GM12878 (cell line): Measurements from ENCODE around the gene CAPZB. TPM values are rescaled to one million over a fixed set of nuclear protein-coding genes. Genes with fewer than 3 reads are reported as not detected.

Source experiments
- ATAC-seq: fragments of 200-7000 bp; cut with Tn5 transposase; 3 replicates; pipeline ENCODE4 v1.9.1; 2020; ENCODE audit warnings: mild to moderate bottlenecking, moderate library complexity
- BruUV-seq: library from RNA; stranded (reverse); fragments of 400-500 nt; replicated peaks from 2 replicates; lab custom pipeline; 2021; lab: Mats Ljungman, UMichigan
- CTCF ChIA-PET: fragments of 300-600 bp; sonication (Branson Sonifier 250); formaldehyde crosslinking; extraction: SDS; loops from one replicate; lab custom pipeline; 2021; ENCODE audit warnings: inconsistent platforms; lab: Yijun Ruan, JAX
- POLR2A ChIA-PET: fragments of 350-600 bp; formaldehyde crosslinking; extraction: SDS; loops from one replicate; lab custom pipeline; 2021; ENCODE audit warnings: inconsistent platforms; lab: Charles Lee
- RAD21 ChIA-PET: fragments of 300-600 bp; sonication (Branson Sonifier 250); formaldehyde crosslinking; loops from one replicate; lab custom pipeline; 2023; ENCODE audit warnings: antibody characterized with exemption; ENCODE audit not compliant: unreplicated experiment; lab: Charles Lee
- SMC1A ChIA-PET: fragments of 300-600 bp; sonication (Branson Sonifier 250); formaldehyde crosslinking; loops from one replicate; lab custom pipeline; 2023; ENCODE audit not compliant: unreplicated experiment, uncharacterized antibody; lab: Charles Lee
- DNase-seq: peaks from one replicate; pipeline ENCODE4 v3.0.0-alpha.2; 2011; ENCODE audit warnings: low read depth, low spot score
- FAIRE-seq: peaks from 3 replicates; lab custom pipeline; 2011; peaks lifted over from hg19 to GRCh38; lab: Jason Lieb, UNC
- H2AFZ ChIP-seq: 2 replicates; pipeline ENCODE4 v1.6.0; 2011; ENCODE audit warnings: low read depth, low read length, control low read depth; ENCODE audit not compliant: control insufficient read depth
- H3K27ac ChIP-seq: 2 replicates; pipeline ENCODE4 v1.5.1; 2011; ENCODE audit warnings: control low read depth; ENCODE audit not compliant: control insufficient read depth, insufficient read depth
- H3K27me3 ChIP-seq, 2 experiments: replicated peaks in 1 of 2; 2 replicates each; pipeline versions ENCODE4 v1.6.0 to v1.6.1; 2011; ENCODE audit warnings: low read length in 1 of 2; ENCODE audit not compliant: control insufficient read depth in 2 of 2, insufficient read depth in 2 of 2
- H3K36me3 ChIP-seq, 2 experiments: 2 replicates each; pipeline ENCODE4 v1.5.1; 2011; ENCODE audit warnings: low read length in 1 of 2; ENCODE audit not compliant: control insufficient read depth in 2 of 2, insufficient read depth in 2 of 2
- H3K4me1 ChIP-seq: 2 replicates; pipeline ENCODE4 v1.6.1; 2011; ENCODE audit warnings: mild to moderate bottlenecking, low read length, moderate library complexity, mixed read lengths; ENCODE audit not compliant: control insufficient read depth, insufficient read depth
- H3K4me2 ChIP-seq: 2 replicates; pipeline ENCODE4 v1.6.0; 2011; ENCODE audit warnings: control low read depth; ENCODE audit not compliant: control insufficient read depth, insufficient read depth
- H3K4me3 ChIP-seq: fragments of 200-600 bp; sonication (generic); 2 replicates; pipeline ENCODE4 v1.5.1; 2016
- H3K79me2 ChIP-seq: 2 replicates; pipeline ENCODE4 v1.6.0; 2011; ENCODE audit warnings: low read length; ENCODE audit not compliant: control insufficient read depth, insufficient read depth
- H3K9ac ChIP-seq: 2 replicates; pipeline ENCODE4 v1.8.0; 2011; ENCODE audit warnings: low read length, control low read depth, mixed read lengths; ENCODE audit not compliant: control insufficient read depth, insufficient read depth
- H3K9me3 ChIP-seq: replicated peaks from 3 replicates; pipeline ENCODE4 v1.5.1; 2011; ENCODE audit warnings: mild to moderate bottlenecking, low read length; ENCODE audit not compliant: control insufficient read depth, insufficient read depth
- H4K20me1 ChIP-seq: 2 replicates; pipeline ENCODE4 v1.6.0; 2011; ENCODE audit not compliant: control insufficient read depth, insufficient read depth
- CHD2 ChIP-seq: IDR thresholded peaks from 2 replicates; pipeline ENCODE4 v1.6.1; 2011; ENCODE audit warnings: low read depth, low read length, improper control_type of control experiment, borderline replicate concordance
- IKZF2 ChIP-seq, 2 experiments: fragments of 450-650 bp; IDR thresholded peaks; 2 replicates each; pipeline ENCODE4 v1.6.1; 2017; ENCODE audit warnings: mild to moderate bottlenecking in 2 of 2, moderate library complexity in 2 of 2
- PKNOX1 ChIP-seq: fragments of 450-650 bp; IDR thresholded peaks from 2 replicates; pipeline ENCODE4 v1.6.1; 2016; ENCODE audit warnings: mild to moderate bottlenecking
- WGBS: methylation state at CpG from one replicate; pipeline ENCODE4 v1.1.6; 2016; ENCODE audit warnings: low lambda C conversion rate; ENCODE audit not compliant: insufficient replicate concordance, insufficient coverage; ENCODE audit errors: missing lambda C conversion rate; 5-methylcytosine and 5-hydroxymethylcytosine counted together
- in situ Hi-C: fragments of 300-500 bp; cut with MboI; formaldehyde crosslinking; loops from 9 replicates; pipeline ENCODE4 v1.14.3; 2018; ENCODE audit warnings: mixed read lengths
- intact Hi-C: fragments of 100-400 bp; cut with micrococcal nuclease; formaldehyde crosslinking; loops from one replicate; pipeline ENCODE4 v1.14.2; 2022; ENCODE audit not compliant: unreplicated experiment
- polyA plus RNA-seq, 11 experiments: library from polyadenylated mRNA; depleted of rRNA in 4 of 11; unstranded in 6 of 11; stranded (reverse) in 5 of 11; fragments of >200 nt; fragmentation: Nextera tagmentation in 4 of 11; fragmentation: Illumina TruSeq in 1 of 11; extraction: Ambion mirVana in 4 of 11; extraction: Trizol in 1 of 11; gene quantifications; 1 replicate in 1 of 11; 2 replicates in 10 of 11; pipeline versions ENCODE4 v1.2.1 to v1.2.3, GENCODE V29; 2011 to 2016; ENCODE audit warnings: inconsistent platforms in 2 of 11, missing spikeins in 2 of 11, low read depth in 1 of 11
- total RNA-seq, 4 experiments: library from RNA; depleted of rRNA in 3 of 4; stranded (reverse); fragments of >200 nt in 3 of 4; fragmentation: Illumina TruSeq in 1 of 4; extraction: Trizol in 1 of 4; gene quantifications; 2 replicates each; pipeline versions ENCODE4 v1.2.1 to v1.2.3, GENCODE V29; 2013 to 2021
- TF ChIP-seq, protein P1 (sequence below): fragments of 450-650 bp; IDR thresholded peaks from 2 replicates; pipeline ENCODE4 v1.6.1; 2018; ENCODE audit warnings: mild to moderate bottlenecking, low read depth, moderate library complexity; ENCODE audit not compliant: partially characterized antibody
- TF ChIP-seq, protein P2 (sequence below): fragments of 150-350 bp; IDR thresholded peaks from 2 replicates; pipeline ENCODE4 v1.6.1; 2016; ENCODE audit warnings: low read depth, low read length

CAPZB gene
- total and polyA plus RNA-seq, 10 of the 15 experiments (the other 5 are each of a cell fraction or from before 2014, with no cell fraction given), result 104 to 454 (median 213) TPM

GRCh38 chr1:19360843-19361610, 124.3 kb downstream of the CAPZB start:
- SMC1A ChIA-PET, result no interaction called here
- Histone ChIP-seq H3K27ac (no peak overlapping the region), H4K20me1 (no peaks in the 10 kb centered on the region), H3K4me1 (no peaks in the 10 kb centered on the region), H3K4me3 (no peak overlapping the region), H3K36me3 (peaks cover 8 to 12% of the 10 kb centered on the region in 2 experiments), H3K4me2 (no peak overlapping the region), H3K79me2 (no peaks in the 10 kb centered on the region), H3K9ac (no peak overlapping the region)
- FAIRE-seq (no peak), ATAC-seq (no peak), DNase-seq (no peak)
- POLR2A ChIA-PET, result no interaction called here
- WGBS, result 97% methylated on average over 18 of the region's 18 CpGs
- no TSS peak for BruUV-seq
- RAD21 ChIA-PET, result no interaction called here
- CTCF ChIA-PET, result interaction anchor here (0.7 kb wide), 1 partner anchor 568 kb away, joined by 3 read pairs; no protein-coding TSS in a partner anchor
- TF ChIP-seq CHD2 (no peak), PKNOX1 (no peak), IKZF2 (IDR thresholded peaks at IDR 0.05) (no peak)
- TF ChIP-seq, protein P1, sequence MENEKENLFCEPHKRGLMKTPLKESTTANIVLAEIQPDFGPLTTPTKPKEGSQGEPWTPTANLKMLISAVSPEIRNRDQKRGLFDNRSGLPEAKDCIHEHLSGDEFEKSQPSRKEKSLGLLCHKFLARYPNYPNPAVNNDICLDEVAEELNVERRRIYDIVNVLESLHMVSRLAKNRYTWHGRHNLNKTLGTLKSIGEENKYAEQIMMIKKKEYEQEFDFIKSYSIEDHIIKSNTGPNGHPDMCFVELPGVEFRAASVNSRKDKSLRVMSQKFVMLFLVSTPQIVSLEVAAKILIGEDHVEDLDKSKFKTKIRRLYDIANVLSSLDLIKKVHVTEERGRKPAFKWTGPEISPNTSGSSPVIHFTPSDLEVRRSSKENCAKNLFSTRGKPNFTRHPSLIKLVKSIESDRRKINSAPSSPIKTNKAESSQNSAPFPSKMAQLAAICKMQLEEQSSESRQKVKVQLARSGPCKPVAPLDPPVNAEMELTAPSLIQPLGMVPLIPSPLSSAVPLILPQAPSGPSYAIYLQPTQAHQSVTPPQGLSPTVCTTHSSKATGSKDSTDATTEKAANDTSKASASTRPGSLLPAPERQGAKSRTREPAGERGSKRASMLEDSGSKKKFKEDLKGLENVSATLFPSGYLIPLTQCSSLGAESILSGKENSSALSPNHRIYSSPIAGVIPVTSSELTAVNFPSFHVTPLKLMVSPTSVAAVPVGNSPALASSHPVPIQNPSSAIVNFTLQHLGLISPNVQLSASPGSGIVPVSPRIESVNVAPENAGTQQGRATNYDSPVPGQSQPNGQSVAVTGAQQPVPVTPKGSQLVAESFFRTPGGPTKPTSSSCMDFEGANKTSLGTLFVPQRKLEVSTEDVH, result no peak
- TF ChIP-seq, protein P2, sequence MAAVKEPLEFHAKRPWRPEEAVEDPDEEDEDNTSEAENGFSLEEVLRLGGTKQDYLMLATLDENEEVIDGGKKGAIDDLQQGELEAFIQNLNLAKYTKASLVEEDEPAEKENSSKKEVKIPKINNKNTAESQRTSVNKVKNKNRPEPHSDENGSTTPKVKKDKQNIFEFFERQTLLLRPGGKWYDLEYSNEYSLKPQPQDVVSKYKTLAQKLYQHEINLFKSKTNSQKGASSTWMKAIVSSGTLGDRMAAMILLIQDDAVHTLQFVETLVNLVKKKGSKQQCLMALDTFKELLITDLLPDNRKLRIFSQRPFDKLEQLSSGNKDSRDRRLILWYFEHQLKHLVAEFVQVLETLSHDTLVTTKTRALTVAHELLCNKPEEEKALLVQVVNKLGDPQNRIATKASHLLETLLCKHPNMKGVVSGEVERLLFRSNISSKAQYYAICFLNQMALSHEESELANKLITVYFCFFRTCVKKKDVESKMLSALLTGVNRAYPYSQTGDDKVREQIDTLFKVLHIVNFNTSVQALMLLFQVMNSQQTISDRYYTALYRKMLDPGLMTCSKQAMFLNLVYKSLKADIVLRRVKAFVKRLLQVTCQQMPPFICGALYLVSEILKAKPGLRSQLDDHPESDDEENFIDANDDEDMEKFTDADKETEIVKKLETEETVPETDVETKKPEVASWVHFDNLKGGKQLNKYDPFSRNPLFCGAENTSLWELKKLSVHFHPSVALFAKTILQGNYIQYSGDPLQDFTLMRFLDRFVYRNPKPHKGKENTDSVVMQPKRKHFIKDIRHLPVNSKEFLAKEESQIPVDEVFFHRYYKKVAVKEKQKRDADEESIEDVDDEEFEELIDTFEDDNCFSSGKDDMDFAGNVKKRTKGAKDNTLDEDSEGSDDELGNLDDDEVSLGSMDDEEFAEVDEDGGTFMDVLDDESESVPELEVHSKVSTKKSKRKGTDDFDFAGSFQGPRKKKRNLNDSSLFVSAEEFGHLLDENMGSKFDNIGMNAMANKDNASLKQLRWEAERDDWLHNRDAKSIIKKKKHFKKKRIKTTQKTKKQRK, result no peak
- TF ChIP-seq, all 136 proteins: peak for 0
- Histone ChIP-seq H3K9me3 (no peaks in the 10 kb centered on the region), H2AFZ (no peak overlapping the region), H3K27me3 (no peaks in the 10 kb centered on the region)
- intact Hi-C loops, result no loop called here
- in situ Hi-C loops, result no loop called here
